K562 (cell line): ENCODE data around the gene CRADD. TPM values are rescaled to one million over a fixed set of nuclear protein-coding genes. Genes with fewer than 3 reads are reported as not detected.

Experiments
- ATF4 ChIP-seq: fragments of 450-650 bp; formaldehyde crosslinking; IDR thresholded peaks from 2 replicates; pipeline ENCODE4 v1.4.0; 2022; ENCODE audit warnings: mild to moderate bottlenecking, moderate library complexity
- BDP1 ChIP-seq: IDR thresholded peaks from 3 replicates; pipeline ENCODE4 v1.6.1; 2011; ENCODE audit not compliant: insufficient read length, insufficient read depth
- CAMTA2 ChIP-seq: fragments of 250-450 bp; sonication (Bioruptor Pico); conservative IDR thresholded peaks from 2 replicates; pipeline ENCODE4 v1.5.1; 2022
- DIDO1 ChIP-seq: fragments of 450-650 bp; IDR thresholded peaks from 2 replicates; pipeline ENCODE4 v1.6.1; 2016; ENCODE audit warnings: low read depth, missing biosample characterization, missing genetic modification characterization
- EP400 ChIP-seq: fragments of 450-650 bp; IDR thresholded peaks from 2 replicates; pipeline ENCODE4 v1.6.1; 2017; ENCODE audit warnings: antibody characterized with exemption, mild to moderate bottlenecking, moderate library complexity
- FOXK1 ChIP-seq: sonication (generic); formaldehyde crosslinking; IDR thresholded peaks from 2 replicates; pipeline ENCODE4 v1.8.0; 2022; ENCODE audit warnings: missing genetic modification reagents, mild to moderate bottlenecking, borderline replicate concordance
- FOXP4 ChIP-seq: sonication (generic); formaldehyde crosslinking; IDR thresholded peaks from 2 replicates; pipeline ENCODE4 v1.8.0; 2022; ENCODE audit warnings: mild to moderate bottlenecking, missing genetic modification reagents, borderline replicate concordance
- HNRNPL ChIP-seq: fragments of 200-400 bp; formaldehyde crosslinking; IDR thresholded peaks from 2 replicates; pipeline ENCODE4 v1.6.1; 2017; ENCODE audit warnings: low read depth, mild to moderate bottlenecking, low read length
- MEF2D ChIP-seq: conservative IDR thresholded peaks from 2 replicates; pipeline ENCODE4 v1.6.1; 2016; ENCODE audit warnings: low read depth, missing genetic modification characterization, missing compliant biosample characterization
- RAD21 ChIP-seq, 2 experiments: fragments of 250-450 bp in 1 of 2; fragments of 450-650 bp in 1 of 2; sonication (Bioruptor Pico) in 1 of 2; formaldehyde crosslinking in 1 of 2; IDR thresholded peaks in 1 of 2; conservative IDR thresholded peaks in 1 of 2; 2 replicates each; pipeline versions ENCODE4 v1.4.0 to v1.8.0; 2020 to 2022; ENCODE audit warnings: mild to moderate bottlenecking in 2 of 2, moderate library complexity in 1 of 2
- ZNF134 ChIP-seq: fragments of 250-450 bp; sonication (Bioruptor Pico); conservative IDR thresholded peaks from 2 replicates; pipeline ENCODE4 v1.4.0; 2020
- ZNF316 ChIP-seq: fragments of 450-650 bp; IDR thresholded peaks from 2 replicates; pipeline ENCODE4 v1.6.1; 2016
- ZNF695 ChIP-seq: fragments of 450-650 bp; formaldehyde crosslinking; IDR thresholded peaks from 2 replicates; pipeline ENCODE4 v1.4.0; 2020; ENCODE audit warnings: mild to moderate bottlenecking, moderate library complexity
- polyA plus RNA-seq, 8 experiments: library from polyadenylated mRNA; depleted of rRNA in 4 of 8; stranded (reverse) in 5 of 8; unstranded in 3 of 8; fragments of >200 nt; fragmentation: Nextera tagmentation in 2 of 8; fragmentation: Illumina TruSeq in 1 of 8; extraction: Ambion mirVana in 2 of 8; extraction: Trizol in 1 of 8; gene quantifications; 2 replicates each; pipeline versions ENCODE4 v1.2.1 to v1.2.3, GENCODE V29; 2011 to 2014; ENCODE audit warnings: inconsistent platforms in 1 of 8, missing spikeins in 1 of 8
- total RNA-seq, 7 experiments: library from RNA; depleted of rRNA in 6 of 7; stranded (reverse); fragments of >200 nt in 6 of 7; fragmentation: Illumina TruSeq in 2 of 7; extraction: Trizol in 2 of 7; gene quantifications; 2 replicates each; pipeline versions ENCODE4 v1.2.1 to v1.2.3, GENCODE V29; 2011 to 2021; ENCODE audit warnings: low replicate concordance in 1 of 7
- TF ChIP-seq, protein P1 (sequence below): sonication (generic); IDR thresholded peaks from 2 replicates; pipeline ENCODE4 v1.6.1; 2016
- TF ChIP-seq, protein P2 (sequence below): fragments of 200-800 bp; sonication (Bioruptor generic); IDR thresholded peaks from 2 replicates; pipeline ENCODE4 v1.6.1; 2017; ENCODE audit warnings: missing genetic modification characterization, missing compliant biosample characterization
- TF ChIP-seq, protein P3 (sequence below): fragments of 450-650 bp; formaldehyde crosslinking; IDR thresholded peaks from 2 replicates; pipeline ENCODE4 v1.4.0; 2020; ENCODE audit warnings: mild to moderate bottlenecking, moderate library complexity
- TF ChIP-seq, protein P4 (sequence below): fragments of 200-800 bp; sonication (Bioruptor generic); IDR thresholded peaks from 2 replicates; pipeline ENCODE4 v1.6.1; 2017; ENCODE audit warnings: missing genetic modification characterization, missing compliant biosample characterization

CRADD gene
- total and polyA plus RNA-seq, 9 of the 15 experiments (the other 6 are each of a cell fraction or from before 2014, with no cell fraction given): 20.5 to 41.1 (median 25.9) TPM

DNA sequence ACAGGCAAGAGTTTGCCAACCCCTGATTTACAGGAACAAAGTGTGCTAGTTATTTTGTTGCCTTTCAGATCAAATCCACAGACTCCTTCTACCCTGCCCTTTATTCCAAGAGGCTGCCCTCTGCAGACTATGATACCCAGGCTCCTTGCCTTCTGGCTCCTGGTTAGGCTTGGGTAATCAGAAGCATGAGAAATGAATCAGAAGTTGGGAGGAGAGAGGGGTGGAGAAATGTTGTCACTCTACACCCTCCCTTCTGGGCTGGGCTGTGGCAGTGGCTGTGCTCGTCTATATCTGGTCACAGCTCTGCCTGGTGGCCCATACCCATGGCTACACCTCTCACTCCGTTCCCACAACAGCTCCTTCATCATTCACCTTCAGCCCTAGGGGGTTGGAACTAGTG, 266.6 kb downstream of the CRADD start (continued):
- TF ChIP-seq, protein P1, sequence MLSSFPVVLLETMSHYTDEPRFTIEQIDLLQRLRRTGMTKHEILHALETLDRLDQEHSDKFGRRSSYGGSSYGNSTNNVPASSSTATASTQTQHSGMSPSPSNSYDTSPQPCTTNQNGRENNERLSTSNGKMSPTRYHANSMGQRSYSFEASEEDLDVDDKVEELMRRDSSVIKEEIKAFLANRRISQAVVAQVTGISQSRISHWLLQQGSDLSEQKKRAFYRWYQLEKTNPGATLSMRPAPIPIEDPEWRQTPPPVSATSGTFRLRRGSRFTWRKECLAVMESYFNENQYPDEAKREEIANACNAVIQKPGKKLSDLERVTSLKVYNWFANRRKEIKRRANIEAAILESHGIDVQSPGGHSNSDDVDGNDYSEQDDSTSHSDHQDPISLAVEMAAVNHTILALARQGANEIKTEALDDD: peak; percentile 67; the same call in 1 of the 2 replicates
- no peak for TF ChIP-seq ZNF316
- TF ChIP-seq, protein P2, sequence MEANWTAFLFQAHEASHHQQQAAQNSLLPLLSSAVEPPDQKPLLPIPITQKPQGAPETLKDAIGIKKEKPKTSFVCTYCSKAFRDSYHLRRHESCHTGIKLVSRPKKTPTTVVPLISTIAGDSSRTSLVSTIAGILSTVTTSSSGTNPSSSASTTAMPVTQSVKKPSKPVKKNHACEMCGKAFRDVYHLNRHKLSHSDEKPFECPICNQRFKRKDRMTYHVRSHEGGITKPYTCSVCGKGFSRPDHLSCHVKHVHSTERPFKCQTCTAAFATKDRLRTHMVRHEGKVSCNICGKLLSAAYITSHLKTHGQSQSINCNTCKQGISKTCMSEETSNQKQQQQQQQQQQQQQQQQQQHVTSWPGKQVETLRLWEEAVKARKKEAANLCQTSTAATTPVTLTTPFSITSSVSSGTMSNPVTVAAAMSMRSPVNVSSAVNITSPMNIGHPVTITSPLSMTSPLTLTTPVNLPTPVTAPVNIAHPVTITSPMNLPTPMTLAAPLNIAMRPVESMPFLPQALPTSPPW (CRISPR knock-in tag): peak; percentile 33; the same call in 1 of the 2 replicates
- TF ChIP-seq, protein P3, sequence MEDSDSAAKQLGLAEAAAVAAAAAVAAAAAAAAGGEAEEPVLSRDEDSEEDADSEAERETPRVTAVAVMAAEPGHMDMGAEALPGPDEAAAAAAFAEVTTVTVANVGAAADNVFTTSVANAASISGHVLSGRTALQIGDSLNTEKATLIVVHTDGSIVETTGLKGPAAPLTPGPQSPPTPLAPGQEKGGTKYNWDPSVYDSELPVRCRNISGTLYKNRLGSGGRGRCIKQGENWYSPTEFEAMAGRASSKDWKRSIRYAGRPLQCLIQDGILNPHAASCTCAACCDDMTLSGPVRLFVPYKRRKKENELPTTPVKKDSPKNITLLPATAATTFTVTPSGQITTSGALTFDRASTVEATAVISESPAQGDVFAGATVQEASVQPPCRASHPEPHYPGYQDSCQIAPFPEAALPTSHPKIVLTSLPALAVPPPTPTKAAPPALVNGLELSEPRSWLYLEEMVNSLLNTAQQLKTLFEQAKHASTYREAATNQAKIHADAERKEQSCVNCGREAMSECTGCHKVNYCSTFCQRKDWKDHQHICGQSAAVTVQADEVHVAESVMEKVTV (CRISPR knock-in tag): 0 out of 2 replicates have a peak, but pooled peaks have one; percentile 29
- TF ChIP-seq, protein P4, sequence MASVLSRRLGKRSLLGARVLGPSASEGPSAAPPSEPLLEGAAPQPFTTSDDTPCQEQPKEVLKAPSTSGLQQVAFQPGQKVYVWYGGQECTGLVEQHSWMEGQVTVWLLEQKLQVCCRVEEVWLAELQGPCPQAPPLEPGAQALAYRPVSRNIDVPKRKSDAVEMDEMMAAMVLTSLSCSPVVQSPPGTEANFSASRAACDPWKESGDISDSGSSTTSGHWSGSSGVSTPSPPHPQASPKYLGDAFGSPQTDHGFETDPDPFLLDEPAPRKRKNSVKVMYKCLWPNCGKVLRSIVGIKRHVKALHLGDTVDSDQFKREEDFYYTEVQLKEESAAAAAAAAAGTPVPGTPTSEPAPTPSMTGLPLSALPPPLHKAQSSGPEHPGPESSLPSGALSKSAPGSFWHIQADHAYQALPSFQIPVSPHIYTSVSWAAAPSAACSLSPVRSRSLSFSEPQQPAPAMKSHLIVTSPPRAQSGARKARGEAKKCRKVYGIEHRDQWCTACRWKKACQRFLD (CRISPR knock-in tag): no peak
- no peak for TF ChIP-seq CAMTA2 (CRISPR knock-in tag)
- TF ChIP-seq MEF2D (tag): no peak
- TF ChIP-seq RAD21 (CRISPR knock-in tag; conservative IDR thresholded peaks at IDR 0.05 in 1 of 2, IDR thresholded peaks at IDR 0.05 in 1 of 2): peak; percentile 40 to 45; a peak in 2 of 4 replicates
- no peak for TF ChIP-seq BDP1
- TF ChIP-seq ATF4 (CRISPR knock-in tag): 0 out of 2 replicates have a peak, but pooled peaks have one; percentile 43
- TF ChIP-seq EP400: no peak
- no peak for TF ChIP-seq FOXK1
- TF ChIP-seq ZNF695 (CRISPR knock-in tag): no peak
- TF ChIP-seq ZNF134: no peak
- no peak for TF ChIP-seq HNRNPL
- no peak for TF ChIP-seq FOXP4 (CRISPR knock-in tag)
- no peak for TF ChIP-seq DIDO1 (tag)
